Measurements from ENCODE around the gene EPSTI1.

EPSTI1 gene

DNA sequence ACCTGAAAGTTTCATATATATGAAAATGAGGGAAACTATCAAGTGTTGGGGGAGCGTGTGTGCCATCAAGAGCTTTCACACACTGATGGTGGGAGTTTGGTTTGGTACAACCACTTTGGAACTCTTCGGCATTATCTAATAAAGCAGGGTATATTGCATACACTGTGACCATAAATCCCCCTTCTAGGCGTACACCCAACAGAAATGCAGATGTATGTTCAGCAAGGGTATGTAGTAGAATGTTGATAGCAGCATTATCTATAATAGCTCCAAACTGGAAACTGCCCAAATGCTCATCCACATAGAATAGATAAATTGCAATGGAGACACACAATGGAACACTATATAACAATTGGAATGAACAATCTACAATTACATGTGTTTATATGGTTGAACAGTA, 139.9 kb downstream of the EPSTI1 start:
- ATAC-seq (ENCODE audit: low read depth) (no peak), DNase-seq (ENCODE audit: low spot score) (no peak)
- H3K9me3 ChIP-seq (ENCODE audit: severe bottlenecking): no peaks in the 10 kb centered on the region
- TF ChIP-seq CTCF (IDR thresholded peaks at IDR 0.05; ENCODE audit: poor library complexity, severe bottlenecking): no peak
- no peaks in the 10 kb centered on the region for H3K36me3 ChIP-seq (ENCODE audit: low read depth)
- no peak overlapping the region for H3K4me3 ChIP-seq (ENCODE audit: severe bottlenecking)
- H3K27ac ChIP-seq (ENCODE audit: poor library complexity, severe bottlenecking): no peak overlapping the region
- no peaks in the 10 kb centered on the region for H3K4me1 ChIP-seq (ENCODE audit: insufficient read depth, poor library complexity, severe bottlenecking)
- no peaks in the 10 kb centered on the region for H3K27me3 ChIP-seq (ENCODE audit: insufficient read depth, poor library complexity, severe bottlenecking)

- no peak overlapping the region for H3K27ac ChIP-seq (ENCODE audit: poor library complexity, severe bottlenecking)
- H3K4me1 ChIP-seq (ENCODE audit: insufficient read depth, poor library complexity, severe bottlenecking): no peaks in the 10 kb centered on the region
- TF ChIP-seq CTCF (IDR thresholded peaks at IDR 0.05; ENCODE audit: poor library complexity, severe bottlenecking): no peak
- no peak overlapping the region for H3K4me3 ChIP-seq (ENCODE audit: severe bottlenecking)
- H3K9me3 ChIP-seq (ENCODE audit: severe bottlenecking): no peaks in the 10 kb centered on the region
- no peaks in the 10 kb centered on the region for H3K36me3 ChIP-seq (ENCODE audit: low read depth)
- no peak for ATAC-seq (ENCODE audit: low read depth)
- H3K27me3 ChIP-seq (ENCODE audit: insufficient read depth, poor library complexity, severe bottlenecking): no peaks in the 10 kb centered on the region
- no peak for DNase-seq (ENCODE audit: low spot score)
These were observed 142.8 kb downstream of the EPSTI1 start for GRCh38 chr13:42849200-42849599.

DNA sequence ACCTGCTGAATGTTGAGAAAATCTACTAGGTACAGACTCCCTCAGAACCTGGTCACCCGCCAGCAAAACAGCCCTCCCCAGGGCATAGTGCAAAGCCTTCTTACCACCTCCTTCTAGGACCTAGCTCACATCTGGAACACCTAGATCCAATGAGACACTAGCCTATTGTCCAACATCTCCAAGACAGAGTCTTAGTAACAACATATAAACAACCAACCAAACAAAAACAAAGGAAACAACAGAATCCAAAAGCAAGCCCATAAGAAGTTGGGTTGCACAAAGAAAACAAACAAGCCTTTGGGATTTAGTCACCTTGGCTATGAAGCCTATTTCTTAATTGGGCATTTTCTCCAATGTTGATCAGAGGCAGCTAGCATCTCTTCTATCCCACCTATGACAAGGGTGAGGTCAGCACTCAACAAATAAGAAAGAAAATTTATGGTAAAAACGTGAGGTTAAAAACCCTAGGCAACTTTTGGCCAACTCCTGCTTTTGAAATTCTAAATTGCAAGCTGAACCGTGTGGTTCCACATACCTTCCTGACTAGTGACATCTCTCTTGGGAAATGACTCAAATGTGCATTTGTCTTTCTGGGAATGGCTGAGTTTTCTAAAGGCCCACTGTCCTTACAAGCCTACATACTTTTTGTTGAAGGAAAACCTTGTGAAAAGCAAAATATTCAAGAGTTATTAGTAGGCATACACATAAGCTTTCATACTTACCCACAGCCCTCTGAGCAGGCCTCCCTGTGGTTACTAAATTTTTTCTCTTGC, 144.0 kb downstream of the EPSTI1 start:
- ATAC-seq (ENCODE audit: low read depth) (no peak), DNase-seq (ENCODE audit: low spot score) (no peak)
- H3K36me3 ChIP-seq (ENCODE audit: low read depth): no peaks in the 10 kb centered on the region
- no peaks in the 10 kb centered on the region for H3K27me3 ChIP-seq (ENCODE audit: insufficient read depth, poor library complexity, severe bottlenecking)
- TF ChIP-seq CTCF (IDR thresholded peaks at IDR 0.05; ENCODE audit: poor library complexity, severe bottlenecking): no peak
- H3K4me1 ChIP-seq (ENCODE audit: insufficient read depth, poor library complexity, severe bottlenecking): no peaks in the 10 kb centered on the region
- no peaks in the 10 kb centered on the region for H3K9me3 ChIP-seq (ENCODE audit: severe bottlenecking)
- H3K4me3 ChIP-seq (ENCODE audit: severe bottlenecking): no peak overlapping the region
- H3K27ac ChIP-seq (ENCODE audit: poor library complexity, severe bottlenecking): no peak overlapping the region

GRCh38 chr13:42836930-42837690, 154.9 kb downstream of the EPSTI1 start:
- H3K27me3 ChIP-seq (ENCODE audit: insufficient read depth, poor library complexity, severe bottlenecking): no peaks in the 10 kb centered on the region
- no peak overlapping the region for H3K4me3 ChIP-seq (ENCODE audit: severe bottlenecking)
- TF ChIP-seq CTCF (IDR thresholded peaks at IDR 0.05; ENCODE audit: poor library complexity, severe bottlenecking): peak; percentile 29
- DNase-seq (ENCODE audit: low spot score) (no peak), ATAC-seq (ENCODE audit: low read depth) (no peak)
- no peak overlapping the region for H3K27ac ChIP-seq (ENCODE audit: poor library complexity, severe bottlenecking)
- no peaks in the 10 kb centered on the region for H3K9me3 ChIP-seq (ENCODE audit: severe bottlenecking)
- no peaks in the 10 kb centered on the region for H3K36me3 ChIP-seq (ENCODE audit: low read depth)
- peaks cover 11% of the 10 kb centered on the region for H3K4me1 ChIP-seq (ENCODE audit: insufficient read depth, poor library complexity, severe bottlenecking)
